Epithelial cell of proximal tubule (primary cell): Measurements from ENCODE around the gene MRPL1. TPM values are rescaled to one million over a fixed set of nuclear protein-coding genes. Genes with fewer than 3 reads are reported as not detected.

Source experiments
- DNase-seq: peaks from one replicate; pipeline ENCODE4 v3.0.0-alpha.2; 2011; ENCODE audit warnings: low read depth
- H3K4me3 ChIP-seq: 2 replicates; pipeline ENCODE4 v1.5.1; 2011; ENCODE audit warnings: low read depth, mild to moderate bottlenecking, low read length
- total RNA-seq: library from RNA; depleted of rRNA; stranded (reverse); fragments of >200 nt; gene quantifications from 2 replicates; pipeline ENCODE4 v1.2.3, GENCODE V29; 2015
- TF ChIP-seq, protein P1 (sequence below): conservative IDR thresholded peaks from 2 replicates; pipeline ENCODE4 v1.5.1; 2012; ENCODE audit warnings: low read depth, mild to moderate bottlenecking, low read length

The MRPL1 gene
- total RNA-seq, 1 donor from 2014 or later = 54.2 TPM

DNA sequence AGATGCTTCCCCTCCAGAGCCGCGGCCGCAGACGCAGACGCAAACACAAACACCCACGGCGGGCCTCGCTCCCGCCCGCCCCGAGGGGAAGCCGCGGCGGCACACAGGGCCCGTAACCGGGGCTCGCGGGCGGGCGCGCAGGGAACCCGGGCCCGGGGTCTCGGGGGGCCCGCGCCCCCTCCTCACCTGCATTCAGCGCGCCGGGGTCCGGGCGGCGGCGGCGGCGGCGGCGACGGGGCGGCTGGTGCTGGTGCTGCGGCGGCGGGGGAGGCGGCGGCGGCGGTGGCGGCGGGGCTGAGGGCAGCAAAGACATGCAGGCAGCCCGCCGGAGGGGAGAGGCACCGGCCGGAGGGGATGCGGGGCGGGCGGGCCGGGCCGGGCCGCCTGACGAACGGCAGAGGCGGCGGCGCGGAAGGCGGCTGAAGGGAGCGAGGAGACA lies 43.2 kb upstream of the MRPL1 start:
- no peak for DNase-seq
- TF ChIP-seq, protein P1, sequence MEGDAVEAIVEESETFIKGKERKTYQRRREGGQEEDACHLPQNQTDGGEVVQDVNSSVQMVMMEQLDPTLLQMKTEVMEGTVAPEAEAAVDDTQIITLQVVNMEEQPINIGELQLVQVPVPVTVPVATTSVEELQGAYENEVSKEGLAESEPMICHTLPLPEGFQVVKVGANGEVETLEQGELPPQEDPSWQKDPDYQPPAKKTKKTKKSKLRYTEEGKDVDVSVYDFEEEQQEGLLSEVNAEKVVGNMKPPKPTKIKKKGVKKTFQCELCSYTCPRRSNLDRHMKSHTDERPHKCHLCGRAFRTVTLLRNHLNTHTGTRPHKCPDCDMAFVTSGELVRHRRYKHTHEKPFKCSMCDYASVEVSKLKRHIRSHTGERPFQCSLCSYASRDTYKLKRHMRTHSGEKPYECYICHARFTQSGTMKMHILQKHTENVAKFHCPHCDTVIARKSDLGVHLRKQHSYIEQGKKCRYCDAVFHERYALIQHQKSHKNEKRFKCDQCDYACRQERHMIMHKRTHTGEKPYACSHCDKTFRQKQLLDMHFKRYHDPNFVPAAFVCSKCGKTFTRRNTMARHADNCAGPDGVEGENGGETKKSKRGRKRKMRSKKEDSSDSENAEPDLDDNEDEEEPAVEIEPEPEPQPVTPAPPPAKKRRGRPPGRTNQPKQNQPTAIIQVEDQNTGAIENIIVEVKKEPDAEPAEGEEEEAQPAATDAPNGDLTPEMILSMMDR = no peak

DNA sequence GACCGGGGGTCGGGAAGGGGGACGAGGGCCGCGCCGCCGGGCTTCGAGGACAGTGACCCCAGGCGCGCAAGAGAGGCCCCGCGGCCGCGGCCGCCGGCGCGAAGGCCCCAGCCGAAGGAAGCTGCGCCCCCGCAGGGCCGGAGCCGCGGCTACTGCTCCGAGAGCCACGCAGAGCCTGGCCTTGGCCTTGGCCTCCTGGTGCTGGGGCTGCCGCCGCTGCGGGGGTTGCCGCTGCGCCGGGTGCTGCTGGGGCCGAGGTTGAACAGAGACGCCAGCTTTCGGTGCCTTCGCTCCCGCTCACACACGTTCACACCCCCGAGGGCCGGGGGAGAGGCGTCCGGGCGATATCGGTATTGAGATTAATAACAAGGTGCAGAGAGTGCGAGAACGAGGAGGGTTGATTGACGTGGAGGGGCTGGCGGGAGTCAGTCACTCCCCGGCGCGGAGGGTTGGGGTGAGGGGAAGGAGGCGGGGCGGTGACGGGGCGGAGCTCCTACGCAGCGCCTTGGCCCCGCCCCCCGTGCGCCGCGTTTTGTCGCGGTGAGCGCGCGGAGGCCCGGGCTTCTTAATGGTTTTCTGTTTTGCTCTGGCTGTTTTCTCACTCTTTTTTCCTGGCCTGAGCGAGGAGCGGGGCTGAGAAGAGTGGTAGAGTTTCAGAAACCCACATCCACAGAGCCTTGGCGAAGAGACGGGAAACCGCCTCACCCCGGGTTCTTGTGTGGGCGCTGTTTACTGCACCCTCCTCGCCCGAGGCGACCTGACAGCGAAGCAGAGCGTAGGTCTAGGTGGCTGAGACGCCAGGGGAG lies 42.6 kb upstream of the MRPL1 start:
- peak overlapping the region; percentile 89 for H3K4me3 ChIP-seq
- no peak for DNase-seq
- TF ChIP-seq, protein P1 = no peak

More for the DNA sequence above, 43.2 kb upstream of the MRPL1 start:
- H3K4me3 ChIP-seq = peak overlapping the region; percentile 89

DNA sequence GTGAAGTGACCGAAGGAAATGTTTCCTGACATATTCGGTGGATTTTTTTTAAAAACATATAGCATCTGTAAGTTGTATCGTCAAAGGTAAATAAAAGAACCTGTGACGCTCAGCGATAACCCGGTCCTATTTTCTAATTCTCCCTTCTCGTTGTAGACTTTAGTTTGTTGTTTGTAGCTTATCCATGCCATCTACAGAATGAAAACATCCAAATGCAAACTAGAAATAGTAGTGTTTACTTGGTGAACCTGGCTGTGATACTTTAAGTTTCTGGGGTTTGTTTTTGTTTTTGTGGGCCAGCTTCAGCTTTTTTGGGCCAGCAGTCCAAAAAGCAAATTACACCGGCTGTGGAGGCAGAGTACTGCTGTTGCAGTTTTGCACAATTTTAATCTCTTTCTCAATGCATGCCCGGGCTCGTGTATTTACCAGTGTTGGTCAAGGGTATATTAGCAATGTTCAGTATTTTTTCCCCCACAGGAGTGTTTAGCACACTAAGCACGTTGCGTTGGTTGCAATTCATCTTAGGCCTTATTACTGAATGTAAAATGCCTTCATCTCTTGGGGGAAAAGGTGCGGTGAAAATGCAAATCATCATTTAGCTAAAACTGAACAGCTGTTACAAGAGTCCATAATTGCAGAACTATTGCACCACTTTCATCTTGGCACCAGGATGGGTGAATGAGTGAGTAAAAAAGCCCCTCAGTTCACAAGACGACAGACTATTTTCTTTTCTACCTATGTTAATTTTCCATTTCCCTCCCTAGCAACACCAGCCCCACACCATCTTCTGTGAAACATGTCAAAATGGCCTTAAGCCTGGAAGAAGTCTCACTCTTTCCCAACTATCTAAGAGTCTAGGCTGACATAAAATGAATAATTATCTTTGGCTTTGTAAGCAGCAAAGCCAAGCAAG lies 41.7 kb upstream of the MRPL1 start:
- DNase-seq = no peak
- H3K4me3 ChIP-seq = peak overlapping the region; percentile 89
- TF ChIP-seq, protein P1 = no peak

DNA sequence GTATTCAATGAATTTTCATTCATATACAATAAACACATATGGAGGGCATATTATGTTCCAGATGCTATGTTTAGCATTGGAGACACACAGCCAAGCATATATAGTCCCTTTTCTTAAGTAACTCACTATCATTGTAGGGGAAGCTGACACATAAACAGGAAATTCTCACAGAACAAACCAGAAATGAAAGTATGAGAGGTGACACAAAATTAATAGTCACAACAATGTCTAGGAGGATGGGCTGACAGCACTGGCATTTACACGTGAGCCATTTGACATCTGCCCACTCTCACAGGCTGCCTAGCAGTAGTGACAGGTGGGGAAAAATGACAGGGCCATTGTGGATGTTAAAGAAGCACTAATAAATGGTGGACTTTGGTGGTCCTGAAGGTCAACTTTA lies 40.9 kb upstream of the MRPL1 start:
- TF ChIP-seq, protein P1 = no peak
- no peak for DNase-seq
- no peak overlapping the region for H3K4me3 ChIP-seq

DNA sequence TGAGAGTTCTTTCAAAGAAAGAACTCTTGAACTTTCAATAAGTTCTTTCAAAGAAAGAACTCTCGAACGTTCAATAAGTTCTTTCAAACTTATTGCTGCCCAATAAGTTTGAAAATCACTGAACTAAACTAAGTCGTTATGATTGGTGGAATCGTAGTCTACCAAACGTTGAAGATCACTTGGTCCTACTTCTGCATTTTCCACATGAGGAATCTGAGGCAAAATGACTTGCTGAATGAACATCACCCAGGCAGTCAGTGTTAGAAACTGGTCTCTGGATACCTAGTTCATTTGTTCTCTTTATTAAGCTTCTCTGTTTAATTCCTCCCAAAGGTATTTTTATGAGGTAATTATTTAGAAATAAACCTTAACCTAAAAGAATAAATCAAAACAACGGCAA lies 36.4 kb upstream of the MRPL1 start:
- H3K4me3 ChIP-seq = no peak overlapping the region
- TF ChIP-seq, protein P1 = no peak
- DNase-seq = no peak

DNA sequence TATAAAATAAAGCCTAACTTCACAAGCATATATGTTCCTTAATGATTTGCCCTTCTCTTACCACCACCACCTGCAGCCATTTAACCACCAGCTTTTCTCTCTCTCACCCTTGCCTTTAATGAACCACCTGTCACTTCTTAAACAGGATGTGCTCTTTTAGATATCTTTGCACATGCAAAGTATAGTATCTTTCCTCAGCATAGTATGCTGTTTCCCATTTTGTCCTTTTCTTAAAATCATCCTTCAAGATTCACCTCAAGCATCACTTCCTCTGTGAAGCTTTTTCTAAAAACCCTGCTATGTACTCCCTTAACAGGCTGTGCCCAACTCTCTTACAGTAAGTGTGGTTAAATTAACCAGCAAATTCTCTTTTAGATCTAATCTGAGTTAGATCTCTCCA lies 35.3 kb upstream of the MRPL1 start:
- DNase-seq = no peak
- H3K4me3 ChIP-seq = no peak overlapping the region
- TF ChIP-seq, protein P1 = no peak
